Measurements from ENCODE around the gene ARHGAP35. TPM values are rescaled to one million over a fixed set of nuclear protein-coding genes. Genes with fewer than 3 reads are reported as not detected.

ARHGAP35 gene
- total RNA-seq: 10 to 100 TPM; 47.5 to 49.0 TPM
- polyA plus RNA-seq: 10 to 100 TPM in 1 of 2 donors, 1 to 10 TPM in 1; 1.1 to 10.6 TPM

- CTCF ChIA-PET (ENCODE audit: partially characterized antibody): interaction anchor here (1.4 to 3.1 kb wide), 3 partner anchors 127 to 153 kb away, joined by 3 to 15 read pairs (median 11); no protein-coding TSS in a partner anchor
- Mint-ChIP-seq H3K4me1 (peaks cover 14 to 23% (median 21%) of the 10 kb centered on the region in 4 donors), H3K27ac (peak within 1 kb of the TSS; percentile 94 to 99 (median 97)), H3K36me3 (peaks cover 5% of the 10 kb centered on the region in 2 donors), H3K9me3 (no peaks in the 10 kb centered on the region), H3K27me3 (no peaks in the 10 kb centered on the region), H3K4me3 (peak within 1 kb of the TSS; percentile 91 to 98 (median 95))
- POLR2A ChIA-PET (ENCODE audit: partially characterized antibody): interaction anchor here (0.5 to 4.0 kb wide), 21 partner anchors 11 to 259 kb away, joined by 3 to 36 read pairs (median 4); partner anchors contain the start of genes AP2S1 and ZC3H4
- no peaks in the 10 kb centered on the region for H3K27me3 ChIP-seq (ENCODE audit: insufficient read depth, low read length)
- intact Hi-C loops (cut with micrococcal nuclease): loop anchor here (1.0 to 5.0 kb wide), 6 partner anchors 10 to 381 kb away; partner anchors contain the start of gene ZC3H4
- peak in 1 of 5 donors; percentile 12 for DNase-seq
- no peaks in the 10 kb centered on the region for H3K9me3 ChIP-seq (ENCODE audit: control insufficient read depth in 1 of 2, low read length in 2 of 2)
- H3K27ac ChIP-seq (ENCODE audit: low read depth, low read length): peak within 1 kb of the TSS; percentile 79
- peak within 1 kb of the TSS; percentile 71 to 78 for H3K4me3 ChIP-seq (ENCODE audit: low read length in 2 of 2)
- H3K36me3 ChIP-seq (ENCODE audit: insufficient read depth, low read length): no peaks in the 10 kb centered on the region
- peaks cover 64% of the 10 kb centered on the region for H3K4me1 ChIP-seq (ENCODE audit: insufficient read depth, low read length)
These were observed at the start of gene ARHGAP35 for GRCh38 chr19:46860846-46861690. Gene ARHGAP35 (plus strand): TSS chr19:46860997. CDS start chr19:46918676, 57,679 bp downstream.

- H3K27ac Mint-ChIP-seq: no peak overlapping the region
- no peaks in the 10 kb centered on the region for H3K9me3 Mint-ChIP-seq
- no peak for DNase-seq
- H3K36me3 Mint-ChIP-seq: no peaks in the 10 kb centered on the region
- ChIA-PET POLR2A (ENCODE audit: partially characterized antibody) (no interaction called here), CTCF (ENCODE audit: partially characterized antibody) (interaction anchor here (1.4 to 2.3 kb wide), 2 partner anchors 46 to 55 kb away, joined by 4 to 8 read pairs; no protein-coding TSS in a partner anchor)
- Histone ChIP-seq H3K36me3 (ENCODE audit: insufficient read depth, low read length) (no peaks in the 10 kb centered on the region), H3K27ac (ENCODE audit: low read depth, low read length) (no peak overlapping the region), H3K9me3 (ENCODE audit: control insufficient read depth in 1 of 2, low read length in 2 of 2) (no peaks in the 10 kb centered on the region), H3K4me3 (ENCODE audit: low read length in 2 of 2) (no peak overlapping the region), H3K4me1 (ENCODE audit: insufficient read depth, low read length) (no peaks in the 10 kb centered on the region), H3K27me3 (ENCODE audit: insufficient read depth, low read length) (no peaks in the 10 kb centered on the region)
- H3K4me1 Mint-ChIP-seq: peaks cover 0 to 3% (median 2%) of the 10 kb centered on the region in 4 donors
- peaks cover 0 to 2% of the 10 kb centered on the region in 2 donors for H3K27me3 Mint-ChIP-seq
- no peak overlapping the region for H3K4me3 Mint-ChIP-seq
- intact Hi-C loops (cut with micrococcal nuclease): no loop called here
These were observed 47.6 kb upstream of the ARHGAP35 start for GRCh38 chr19:46812977-46813838.

GRCh38 chr19:46813839-46814358, 46.9 kb upstream of the ARHGAP35 start:
- ChIA-PET CTCF (ENCODE audit: partially characterized antibody) (no interaction called here), POLR2A (ENCODE audit: partially characterized antibody) (no interaction called here)
- intact Hi-C loops (cut with micrococcal nuclease): no loop called here

GRCh38 chr19:46815833-46816627, 44.8 kb upstream of the ARHGAP35 start:
- no peaks in the 10 kb centered on the region for H3K36me3 ChIP-seq (ENCODE audit: insufficient read depth, low read length)
- Mint-ChIP-seq H3K4me1 (peaks cover 11 to 26% (median 17%) of the 10 kb centered on the region in 4 donors), H3K27ac (peak overlapping the region in 1 of 7 donors; percentile 22), H3K27me3 (peaks cover 0 to 2% of the 10 kb centered on the region in 2 donors), H3K36me3 (no peaks in the 10 kb centered on the region), H3K4me3 (peak overlapping the region in 1 of 8 donors; percentile 43), H3K9me3 (no peaks in the 10 kb centered on the region)
- H3K9me3 ChIP-seq (ENCODE audit: control insufficient read depth in 1 of 2, low read length in 2 of 2): no peaks in the 10 kb centered on the region
- H3K27ac ChIP-seq (ENCODE audit: low read depth, low read length): no peak overlapping the region
- no peaks in the 10 kb centered on the region for H3K27me3 ChIP-seq (ENCODE audit: insufficient read depth, low read length)
- no peak overlapping the region for H3K4me3 ChIP-seq (ENCODE audit: low read length in 2 of 2)
- intact Hi-C loops (cut with micrococcal nuclease): no loop called here
- ChIA-PET CTCF (ENCODE audit: partially characterized antibody) (no interaction called here), POLR2A (ENCODE audit: partially characterized antibody) (no interaction called here)
- no peak for DNase-seq
- H3K4me1 ChIP-seq (ENCODE audit: insufficient read depth, low read length): peaks cover 16% of the 10 kb centered on the region

More at GRCh38 chr19:46813839-46814358, 46.9 kb upstream of the ARHGAP35 start:
- Histone ChIP-seq H3K4me1 (ENCODE audit: insufficient read depth, low read length) (no peaks in the 10 kb centered on the region), H3K27ac (ENCODE audit: low read depth, low read length) (no peak overlapping the region), H3K27me3 (ENCODE audit: insufficient read depth, low read length) (no peaks in the 10 kb centered on the region), H3K9me3 (ENCODE audit: control insufficient read depth in 1 of 2, low read length in 2 of 2) (no peaks in the 10 kb centered on the region), H3K36me3 (ENCODE audit: insufficient read depth, low read length) (no peaks in the 10 kb centered on the region), H3K4me3 (ENCODE audit: low read length in 2 of 2) (no peak overlapping the region)
- H3K4me3 Mint-ChIP-seq: no peak overlapping the region
- H3K27me3 Mint-ChIP-seq: peaks cover 0 to 2% of the 10 kb centered on the region in 2 donors
- H3K27ac Mint-ChIP-seq: no peak overlapping the region
- H3K4me1 Mint-ChIP-seq: peaks cover under 1 to 5% (median 2%) of the 10 kb centered on the region in 4 donors
- no peak for DNase-seq
- H3K36me3 Mint-ChIP-seq: no peaks in the 10 kb centered on the region
- H3K9me3 Mint-ChIP-seq: no peaks in the 10 kb centered on the region

- DNase-seq: no peak
- Histone ChIP-seq H3K9me3 (ENCODE audit: control insufficient read depth in 1 of 2, low read length in 2 of 2) (no peaks in the 10 kb centered on the region), H3K4me1 (ENCODE audit: insufficient read depth, low read length) (peaks cover 29% of the 10 kb centered on the region), H3K4me3 (ENCODE audit: low read length in 2 of 2) (no peak overlapping the region), H3K27me3 (ENCODE audit: insufficient read depth, low read length) (no peaks in the 10 kb centered on the region), H3K36me3 (ENCODE audit: insufficient read depth, low read length) (no peaks in the 10 kb centered on the region), H3K27ac (ENCODE audit: low read depth, low read length) (no peak overlapping the region)
- ChIA-PET POLR2A (ENCODE audit: partially characterized antibody) (interaction anchor here (4.7 kb wide), 1 partner anchor 32 kb away, joined by 50 read pairs; the partner anchor contains the start of gene SLC1A5), CTCF (ENCODE audit: partially characterized antibody) (interaction anchor here (0.5 to 3.8 kb wide), 3 partner anchors 22 to 1615 kb away, joined by 3 to 12 read pairs (median 7); no protein-coding TSS in a partner anchor)
- Mint-ChIP-seq H3K4me3 (no peak overlapping the region), H3K27me3 (no peaks in the 10 kb centered on the region), H3K27ac (peak overlapping the region in 4 of 7 donors; percentile 18 to 90 (median 70)), H3K4me1 (peaks cover 16 to 41% (median 30%) of the 10 kb centered on the region in 4 donors), H3K9me3 (no peaks in the 10 kb centered on the region), H3K36me3 (no peaks in the 10 kb centered on the region)
- intact Hi-C loops (cut with micrococcal nuclease): no loop called here
These were observed 42.0 kb upstream of the ARHGAP35 start for GRCh38 chr19:46818812-46819211.

Measured in CD4-positive, alpha-beta memory T cell (primary cell).